K562 (cell line): ENCODE results near the gene GCSH. TPM values are rescaled to one million over a fixed set of nuclear protein-coding genes. Genes with fewer than 3 reads are reported as not detected.

Experiments used
- CTCF ChIP-seq, 3 experiments: IDR thresholded peaks in 2 of 3; conservative IDR thresholded peaks in 1 of 3; 2 replicates each; pipeline ENCODE4 v1.5.1; 2011 to 2012; ENCODE audit warnings: low read length in 3 of 3, mild to moderate bottlenecking in 3 of 3, control low read depth in 2 of 3, improper control_type of control experiment in 1 of 3, inconsistent platforms in 1 of 3, low read depth in 1 of 3, mixed read lengths in 1 of 3, moderate library complexity in 1 of 3; ENCODE audit not compliant: insufficient read depth in 2 of 3
- CTCFL ChIP-seq: IDR thresholded peaks from 2 replicates; pipeline ENCODE4 v1.6.1; 2011; ENCODE audit warnings: borderline replicate concordance, low read depth, mild to moderate bottlenecking, moderate library complexity, low read length; ENCODE audit not compliant: insufficient read depth, poor library complexity, severe bottlenecking
- CXXC5 ChIP-seq: fragments of 250-450 bp; sonication (Bioruptor Pico); IDR thresholded peaks from 2 replicates; pipeline ENCODE4 v1.8.0; 2022; ENCODE audit warnings: inconsistent platforms, mild to moderate bottlenecking, moderate library complexity
- E2F3 ChIP-seq: fragments of 250-450 bp; sonication (Bioruptor Pico); IDR thresholded peaks from 2 replicates; pipeline ENCODE4 v1.4.0; 2020; ENCODE audit warnings: mild to moderate bottlenecking
- ELF1 ChIP-seq: fragments of 200-800 bp; sonication (Bioruptor generic); IDR thresholded peaks from 2 replicates; pipeline ENCODE4 v1.6.1; 2016; ENCODE audit warnings: missing genetic modification characterization, missing compliant biosample characterization
- HBP1 ChIP-seq: fragments of 450-650 bp; formaldehyde crosslinking; IDR thresholded peaks from 2 replicates; pipeline ENCODE4 v1.4.0; 2022; ENCODE audit warnings: missing genetic modification characterization
- KDM1A ChIP-seq, 2 experiments: fragments of 450-650 bp; IDR thresholded peaks; 2 replicates each; pipeline ENCODE4 v1.6.1; 2016; ENCODE audit warnings: mild to moderate bottlenecking in 2 of 2
- MAZ ChIP-seq, 2 experiments: fragments of 450-650 bp in 1 of 2; sonication (generic) in 1 of 2; formaldehyde crosslinking; IDR thresholded peaks in 1 of 2; conservative IDR thresholded peaks in 1 of 2; 2 replicates each; pipeline versions ENCODE4 v1.4.0 to v1.5.0; 2020; ENCODE audit warnings: mild to moderate bottlenecking in 1 of 2, missing genetic modification reagents in 1 of 2
- MXD1 ChIP-seq: fragments of 250-450 bp; sonication (Bioruptor Pico); IDR thresholded peaks from 2 replicates; pipeline ENCODE4 v1.8.0; 2021; ENCODE audit warnings: borderline replicate concordance, mild to moderate bottlenecking, moderate library complexity; ENCODE audit not compliant: poor library complexity, severe bottlenecking
- POLR2G ChIP-seq: fragments of 200-400 bp; formaldehyde crosslinking; IDR thresholded peaks from 2 replicates; pipeline ENCODE4 v1.6.1; 2017; ENCODE audit warnings: low read depth, mild to moderate bottlenecking, antibody characterized with exemption, low read length, moderate library complexity
- RAD21 ChIP-seq, 2 experiments: fragments of 250-450 bp in 1 of 2; fragments of 450-650 bp in 1 of 2; sonication (Bioruptor Pico) in 1 of 2; formaldehyde crosslinking in 1 of 2; IDR thresholded peaks in 1 of 2; conservative IDR thresholded peaks in 1 of 2; 2 replicates each; pipeline versions ENCODE4 v1.4.0 to v1.8.0; 2020 to 2022; ENCODE audit warnings: mild to moderate bottlenecking in 2 of 2, moderate library complexity in 1 of 2
- SIN3A ChIP-seq, 2 experiments: fragments of 150-350 bp in 1 of 2; IDR thresholded peaks; 2 replicates each; pipeline ENCODE4 v1.6.1; 2011 to 2016; ENCODE audit warnings: borderline replicate concordance in 2 of 2, low read depth in 2 of 2, low read length in 2 of 2, mild to moderate bottlenecking in 2 of 2, moderate library complexity in 2 of 2; ENCODE audit not compliant: control insufficient read depth in 1 of 2
- SOX6 ChIP-seq: fragments of 450-650 bp; IDR thresholded peaks from 2 replicates; pipeline ENCODE4 v1.6.1; 2014; ENCODE audit warnings: mild to moderate bottlenecking
- TEAD4 ChIP-seq, 2 experiments: sonication (generic) in 1 of 2; formaldehyde crosslinking in 1 of 2; IDR thresholded peaks; 2 replicates each; pipeline versions ENCODE4 v1.6.1 to v1.8.0; 2012 to 2022; ENCODE audit warnings: borderline replicate concordance in 1 of 2, inconsistent platforms in 1 of 2, low read length in 1 of 2, mild to moderate bottlenecking in 1 of 2, missing genetic modification reagents in 1 of 2
- VEZF1 ChIP-seq: fragments of 200-800 bp; sonication (Bioruptor generic); IDR thresholded peaks from 2 replicates; pipeline ENCODE4 v1.6.1; 2017; ENCODE audit warnings: missing genetic modification characterization, missing compliant biosample characterization
- ZC3H11A ChIP-seq: IDR thresholded peaks from 2 replicates; pipeline ENCODE4 v1.6.1; 2012; ENCODE audit warnings: low read depth, low read length, improper control_type of control experiment
- ZEB2 ChIP-seq: fragments of 450-650 bp; IDR thresholded peaks from 2 replicates; pipeline ENCODE4 v1.6.1; 2016
- ZKSCAN3 ChIP-seq: fragments of 250-450 bp; sonication (Bioruptor Pico); IDR thresholded peaks from 2 replicates; pipeline ENCODE4 v1.4.0; 2020
- polyA plus RNA-seq, 8 experiments: library from polyadenylated mRNA; depleted of rRNA in 4 of 8; stranded (reverse) in 5 of 8; unstranded in 3 of 8; fragments of >200 nt; fragmentation: Nextera tagmentation in 2 of 8; fragmentation: Illumina TruSeq in 1 of 8; extraction: Ambion mirVana in 2 of 8; extraction: Trizol in 1 of 8; gene quantifications; 2 replicates each; pipeline versions ENCODE4 v1.2.1 to v1.2.3, GENCODE V29; 2011 to 2014; ENCODE audit warnings: inconsistent platforms in 1 of 8, missing spikeins in 1 of 8
- total RNA-seq, 7 experiments: library from RNA; depleted of rRNA in 6 of 7; stranded (reverse); fragments of >200 nt in 6 of 7; fragmentation: Illumina TruSeq in 2 of 7; extraction: Trizol in 2 of 7; gene quantifications; 2 replicates each; pipeline versions ENCODE4 v1.2.1 to v1.2.3, GENCODE V29; 2011 to 2021; ENCODE audit warnings: low replicate concordance in 1 of 7

GCSH gene
- total and polyA plus RNA-seq, 9 of the 15 experiments (the other 6 are each of a cell fraction or from before 2014, with no cell fraction given), result 35.0 to 121 (median 89.0) TPM

- TF ChIP-seq CTCF (IDR thresholded peaks at IDR 0.05 in 2 of 3, conservative IDR thresholded peaks at IDR 0.05 in 1 of 3; ENCODE audit: insufficient read depth in 2 of 3, low read depth in 1 of 3, low read length in 3 of 3) (peak; percentile 98 to 100 (median 99)), TEAD4 (IDR thresholded peaks at IDR 0.05; ENCODE audit: low read length) (no peak), TEAD4 (CRISPR knock-in tag; IDR thresholded peaks at IDR 0.05; ENCODE audit: borderline replicate concordance) (no peak), ELF1 (tag) (peak; percentile 83), CTCFL (peak; percentile 99), SIN3A (IDR thresholded peaks at IDR 0.05; ENCODE audit: borderline replicate concordance in 2 of 2, control insufficient read depth in 1 of 2, low read depth in 2 of 2, low read length in 2 of 2) (peak; percentile 53 to 78; a peak in 2 of 4 replicates), ZEB2 (peak; percentile 98), VEZF1 (CRISPR knock-in tag) (peak; percentile 65), POLR2G (peak; percentile 77), KDM1A (IDR thresholded peaks at IDR 0.05) (0 out of 4 replicates have a peak, but pooled peaks of 1 of the 2 experiments have one; percentile 16), SOX6 (peak; percentile 70), E2F3 (CRISPR knock-in tag) (0 out of 2 replicates have a peak, but pooled peaks have one; percentile 9), ZC3H11A (peak; percentile 55; the same call in 1 of the 2 replicates), HBP1 (CRISPR knock-in tag) (no peak), ZKSCAN3 (CRISPR knock-in tag) (no peak), CXXC5 (CRISPR knock-in tag) (peak; percentile 57), RAD21 (CRISPR knock-in tag; conservative IDR thresholded peaks at IDR 0.05 in 1 of 2, IDR thresholded peaks at IDR 0.05 in 1 of 2) (peak; percentile 79 to 91), MAZ (CRISPR knock-in tag; conservative IDR thresholded peaks at IDR 0.05 in 1 of 2, IDR thresholded peaks at IDR 0.05 in 1 of 2) (peak; percentile 42 to 64; a peak in 2 of 4 replicates), MXD1 (CRISPR knock-in tag) (no peak)
Measured at GRCh38 chr16:81035398-81035974, 60.7 kb downstream of the GCSH start, which contains the start of gene ATMIN (continued).
